Activated CD4-positive, alpha-beta T cell treated with anti-CD3 and anti-CD28 coated beads for 36 hours (primary cell): ENCODE results near the gene NEXN. TPM values are rescaled to one million over a fixed set of nuclear protein-coding genes. Genes with fewer than 3 reads are reported as not detected.

Experiments
- ATAC-seq: fragments of 200-7000 bp; cut with Tn5 transposase; one replicate; pipeline ENCODE4 v1.10.0; 2021; ENCODE audit warnings: mild to moderate bottlenecking, moderate library complexity
- CTCF ChIA-PET: fragments of 350-600 bp; sonication (Branson Sonifier 250); formaldehyde crosslinking; loops from one replicate; lab custom pipeline; 2021; ENCODE audit warnings: antibody characterized with exemption; lab: Charles Lee
- POLR2A ChIA-PET: fragments of 350-600 bp; sonication (Branson Sonifier 250); formaldehyde crosslinking; loops from one replicate; lab custom pipeline; 2021; ENCODE audit warnings: antibody characterized with exemption, inconsistent platforms; lab: Charles Lee
- DNase-seq: peaks from one replicate; pipeline ENCODE4 v3.0.0-alpha.2; 2020
- H3K27ac Mint-ChIP-seq: one replicate; pipeline ENCODE4 v1.8.0; 2021; ENCODE audit warnings: mixed read lengths
- H3K27me3 Mint-ChIP-seq: one replicate; pipeline ENCODE4 v1.8.0; 2021; ENCODE audit warnings: mixed read lengths
- H3K36me3 Mint-ChIP-seq: one replicate; pipeline ENCODE4 v1.8.0; 2021; ENCODE audit warnings: low read depth, mixed read lengths
- H3K4me1 Mint-ChIP-seq: one replicate; pipeline ENCODE4 v1.8.0; 2021; ENCODE audit warnings: mixed read lengths
- H3K4me3 Mint-ChIP-seq: one replicate; pipeline ENCODE4 v1.8.0; 2021; ENCODE audit warnings: mild to moderate bottlenecking, moderate library complexity, mixed read lengths
- H3K9me3 Mint-ChIP-seq: one replicate; pipeline ENCODE4 v1.8.0; 2021; ENCODE audit warnings: low read depth, mixed read lengths
- intact Hi-C, 2 experiments: fragments of 100-400 bp; cut with DNase I in 1 of 2; cut with micrococcal nuclease in 1 of 2; formaldehyde crosslinking; loops; one replicate each; pipeline versions ENCODE4 v1.14.2 to v1.15.1; 2022 to 2024; cut with DNase I, micrococcal nuclease
- total RNA-seq, 2 experiments: library from RNA; stranded (reverse); gene quantifications; one replicate each; pipeline ENCODE4 v1.2.3, GENCODE V29; 2021

NEXN gene
- total RNA-seq = 1 to 10 TPM; 2.1 to 3.6 TPM

DNA sequence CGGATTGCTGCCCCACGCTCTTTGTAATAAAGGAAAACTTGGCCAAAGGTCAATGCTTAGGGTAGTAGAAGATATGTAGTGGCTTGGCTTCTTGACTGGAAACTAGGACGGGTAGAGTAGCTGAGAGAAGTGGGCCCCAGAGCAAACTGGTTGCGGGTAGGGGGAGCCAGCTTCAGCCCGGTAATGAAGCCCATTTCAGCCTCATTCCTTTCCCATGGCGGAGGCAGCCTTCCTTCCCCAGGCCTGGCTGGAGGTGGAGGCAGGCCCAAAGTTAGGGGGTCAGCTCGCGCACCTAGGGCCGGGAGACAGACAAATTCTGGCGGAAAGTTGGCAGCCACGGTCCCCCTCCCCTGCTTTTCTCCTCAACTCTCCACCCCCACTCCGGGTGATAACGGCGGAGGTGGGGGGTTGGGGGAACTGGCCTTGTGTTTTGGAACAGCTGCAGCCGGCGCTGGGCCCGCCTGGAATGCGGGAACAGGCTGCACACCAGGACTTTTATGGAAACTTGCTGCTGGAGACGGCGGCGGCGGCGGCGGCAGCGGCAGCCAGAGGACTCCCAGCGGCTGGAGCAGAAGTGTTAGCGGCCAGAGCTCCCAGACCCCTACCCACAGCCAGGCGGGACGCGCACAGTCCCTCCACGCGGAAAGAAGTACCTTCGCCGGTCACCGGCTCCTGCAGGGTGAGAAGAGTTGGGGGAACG lies at the start of gene NEXN:
Gene NEXN (plus strand): TSS at position 544 of the 700 bp plus-strand sequence. CDS start 27,483 bp downstream, outside the sequence.
- ATAC-seq = no peak
- Mint-ChIP-seq H3K4me1 (peaks cover 9% of the 10 kb centered on the region), H3K4me3 (peak within 1 kb of the TSS; percentile 59), H3K36me3 (peaks cover 8% of the 10 kb centered on the region), H3K27me3 (peaks cover 17% of the 10 kb centered on the region), H3K9me3 (no peaks in the 10 kb centered on the region), H3K27ac (no peak within 1 kb of the TSS)
- intact Hi-C loops = no loop called here
- ChIA-PET CTCF (interaction anchor here (0.8 to 1.6 kb wide), 4 partner anchors 12 to 173 kb away, joined by 3 read pairs; no protein-coding TSS in a partner anchor), POLR2A (no interaction called here)
- peak; percentile 8 for DNase-seq

DNA sequence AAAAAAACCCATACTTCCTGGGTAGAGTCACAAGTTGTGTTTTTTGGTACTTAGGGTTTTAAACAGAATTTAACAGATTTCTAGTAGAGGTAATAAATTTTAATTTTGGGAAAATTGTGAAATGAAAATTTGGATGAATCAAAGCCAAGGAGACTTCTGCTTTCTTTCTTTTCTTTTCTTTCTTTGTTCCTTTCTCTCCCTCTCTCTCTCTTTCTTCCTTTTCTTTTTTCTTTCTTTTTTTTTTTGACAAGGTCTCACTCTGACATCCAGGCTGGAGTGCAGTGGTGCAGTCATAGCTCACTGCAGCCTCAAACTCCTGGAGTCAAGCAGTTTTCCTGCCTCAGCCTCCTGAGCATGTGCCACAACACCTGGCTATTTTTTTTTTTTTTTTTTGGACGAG lies 46.9 kb upstream of the NEXN start:
- DNase-seq = no peak
- Mint-ChIP-seq H3K4me1 (peaks cover 3% of the 10 kb centered on the region), H3K27ac (no peak overlapping the region), H3K9me3 (no peaks in the 10 kb centered on the region), H3K4me3 (no peak overlapping the region), H3K27me3 (no peaks in the 10 kb centered on the region), H3K36me3 (peaks cover 17% of the 10 kb centered on the region)
- CTCF ChIA-PET = interaction anchor here (0.7 to 1.0 kb wide), 3 partner anchors 13 to 26 kb away, joined by 3 to 9 read pairs (median 5); no protein-coding TSS in a partner anchor
- ATAC-seq = no peak
- intact Hi-C loops = no loop called here
- POLR2A ChIA-PET = no interaction called here

DNA sequence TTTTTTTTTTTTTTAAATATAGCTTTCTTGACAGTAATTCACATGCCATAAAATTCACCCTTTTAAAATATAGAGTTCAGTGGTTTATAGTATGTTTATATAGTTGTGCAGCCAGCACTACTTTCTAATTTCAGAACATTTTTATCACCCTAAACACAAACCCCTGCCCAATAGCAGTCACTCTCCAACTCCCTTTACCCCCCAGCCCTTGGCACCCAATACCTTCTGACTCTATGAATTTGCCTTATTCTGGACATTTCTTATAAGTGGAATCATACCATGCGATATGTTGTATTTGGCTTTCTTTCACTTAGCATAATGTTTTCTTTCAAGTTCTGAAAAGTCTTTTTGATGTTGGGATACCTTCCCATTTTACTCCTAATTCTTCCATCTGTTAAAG lies 42.5 kb upstream of the NEXN start:
- H3K27ac Mint-ChIP-seq = no peak overlapping the region
- ChIA-PET POLR2A (no interaction called here), CTCF (interaction anchor here (0.5 to 0.7 kb wide), 2 partner anchors 26 to 39 kb away, joined by 3 read pairs; no protein-coding TSS in a partner anchor)
- DNase-seq = no peak
- H3K36me3 Mint-ChIP-seq = peaks cover 12% of the 10 kb centered on the region
- no peaks in the 10 kb centered on the region for H3K9me3 Mint-ChIP-seq
- no peak for ATAC-seq
- H3K4me3 Mint-ChIP-seq = no peak overlapping the region
- peaks cover 3% of the 10 kb centered on the region for H3K4me1 Mint-ChIP-seq
- H3K27me3 Mint-ChIP-seq = no peaks in the 10 kb centered on the region
- intact Hi-C loops = no loop called here

DNA sequence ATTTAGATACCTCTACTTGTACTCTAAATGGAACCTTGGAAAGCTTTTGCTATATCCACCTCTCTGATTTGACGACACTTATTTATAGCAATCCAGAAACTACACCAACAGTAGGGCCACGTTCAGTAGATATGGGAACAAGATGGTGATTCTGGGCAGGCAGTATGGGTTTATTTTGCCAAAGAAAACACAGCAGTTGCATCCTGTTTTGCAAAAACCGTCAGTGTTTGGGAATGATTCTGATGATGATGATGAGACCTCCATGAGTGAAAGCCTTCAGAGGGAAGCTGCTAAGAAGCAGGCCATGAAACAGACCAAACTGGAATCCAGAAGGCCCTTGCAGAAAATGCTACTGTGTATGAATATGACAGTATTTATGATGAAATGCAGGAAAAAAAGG lies 41.5 kb upstream of the NEXN start:
- CTCF ChIA-PET = interaction anchor here (0.6 kb wide), 1 partner anchor 119 kb away, joined by 3 read pairs; no protein-coding TSS in a partner anchor
- H3K36me3 Mint-ChIP-seq = peaks cover 14% of the 10 kb centered on the region
- DNase-seq = no peak
- H3K27ac Mint-ChIP-seq = no peak overlapping the region
- H3K4me1 Mint-ChIP-seq = peaks cover 3% of the 10 kb centered on the region
- POLR2A ChIA-PET = no interaction called here
- intact Hi-C loops = no loop called here
- H3K27me3 Mint-ChIP-seq = no peaks in the 10 kb centered on the region
- no peak for ATAC-seq
- no peak overlapping the region for H3K4me3 Mint-ChIP-seq
- H3K9me3 Mint-ChIP-seq = no peaks in the 10 kb centered on the region

DNA sequence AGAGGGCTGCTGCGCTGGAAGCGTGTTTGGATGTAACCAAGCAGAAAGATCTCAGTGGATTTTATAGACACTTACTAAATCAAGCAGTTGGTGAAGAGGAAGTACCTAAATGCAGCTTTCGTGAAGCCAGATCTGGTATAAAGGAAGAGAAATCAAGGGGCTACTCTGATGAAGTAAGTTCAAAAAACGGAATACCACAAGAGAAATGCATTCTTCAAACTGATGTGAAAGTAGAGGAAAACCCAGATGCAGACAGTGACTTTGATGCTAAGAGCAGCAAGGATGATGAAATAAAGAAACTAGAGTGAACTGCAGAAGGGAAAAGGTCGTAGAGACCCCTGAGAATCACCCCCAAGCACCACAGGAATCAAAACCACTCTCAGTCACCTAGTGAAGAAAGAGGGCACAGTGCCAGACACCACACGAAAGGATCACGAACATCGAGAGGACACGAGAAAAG lies 40.8 kb upstream of the NEXN start:
- no peaks in the 10 kb centered on the region for H3K9me3 Mint-ChIP-seq
- H3K27me3 Mint-ChIP-seq = no peaks in the 10 kb centered on the region
- CTCF ChIA-PET = no interaction called here
- POLR2A ChIA-PET = no interaction called here
- no peak overlapping the region for H3K27ac Mint-ChIP-seq
- intact Hi-C loops = no loop called here
- peaks cover 17% of the 10 kb centered on the region for H3K36me3 Mint-ChIP-seq
- no peak overlapping the region for H3K4me3 Mint-ChIP-seq
- peaks cover 3% of the 10 kb centered on the region for H3K4me1 Mint-ChIP-seq
- ATAC-seq (peak; percentile 26), DNase-seq (peak; percentile 29)

DNA sequence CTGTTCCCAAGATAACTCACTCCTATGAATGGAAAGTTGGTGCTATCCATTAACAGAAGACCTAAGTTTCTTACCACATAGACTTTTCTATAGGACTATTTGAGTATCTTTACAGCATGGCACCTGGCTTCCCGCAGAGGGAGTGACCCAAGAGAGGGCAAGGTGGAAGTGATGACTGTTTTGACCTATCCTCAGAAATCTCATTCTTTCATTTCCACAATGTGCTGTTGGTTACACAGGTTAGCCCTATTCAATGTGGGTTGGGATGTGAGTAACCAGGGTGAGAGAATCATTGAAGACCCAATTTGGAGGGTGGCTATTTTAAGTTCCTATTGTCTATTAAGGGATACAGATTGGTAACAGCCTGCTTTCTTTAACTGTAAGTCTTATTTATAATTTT lies 38.3 kb upstream of the NEXN start:
- Mint-ChIP-seq H3K4me3 (no peak overlapping the region), H3K36me3 (peaks cover 28% of the 10 kb centered on the region), H3K27me3 (no peaks in the 10 kb centered on the region), H3K9me3 (peaks cover 12% of the 10 kb centered on the region), H3K27ac (no peak overlapping the region), H3K4me1 (peaks cover 3% of the 10 kb centered on the region)
- no peak for DNase-seq
- ChIA-PET CTCF (no interaction called here), POLR2A (no interaction called here)
- intact Hi-C loops = no loop called here
- ATAC-seq = no peak

DNA sequence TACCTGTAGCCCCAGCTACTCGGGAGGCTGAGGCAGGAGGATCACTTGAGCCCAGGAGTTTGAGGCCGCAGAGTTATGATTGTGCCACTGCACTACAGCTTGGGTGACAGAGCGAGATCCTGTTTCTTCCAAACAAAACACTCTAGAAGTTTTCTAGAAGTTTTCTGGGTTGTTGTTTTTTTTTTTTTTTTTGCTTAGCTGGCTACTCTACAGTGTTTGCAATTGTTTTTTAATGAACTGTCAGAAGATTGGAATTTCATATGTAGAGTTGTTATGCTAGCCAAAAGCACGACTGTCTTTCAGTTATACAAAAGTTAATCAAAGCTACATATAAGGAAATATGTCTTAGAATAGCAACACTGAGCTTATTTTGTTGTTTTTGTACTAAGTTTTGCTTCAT lies 30.9 kb upstream of the NEXN start:
- ChIA-PET CTCF (interaction anchor here (0.9 to 1.2 kb wide), 3 partner anchors 11 to 30 kb away, joined by 3 read pairs; no protein-coding TSS in a partner anchor), POLR2A (no interaction called here)
- H3K9me3 Mint-ChIP-seq = peaks cover 23% of the 10 kb centered on the region
- H3K36me3 Mint-ChIP-seq = peaks cover 54% of the 10 kb centered on the region
- no peaks in the 10 kb centered on the region for H3K27me3 Mint-ChIP-seq
- intact Hi-C loops = no loop called here
- H3K4me3 Mint-ChIP-seq = no peak overlapping the region
- ATAC-seq = no peak
- no peak for DNase-seq
- H3K27ac Mint-ChIP-seq = no peak overlapping the region
- peaks cover 2% of the 10 kb centered on the region for H3K4me1 Mint-ChIP-seq

DNA sequence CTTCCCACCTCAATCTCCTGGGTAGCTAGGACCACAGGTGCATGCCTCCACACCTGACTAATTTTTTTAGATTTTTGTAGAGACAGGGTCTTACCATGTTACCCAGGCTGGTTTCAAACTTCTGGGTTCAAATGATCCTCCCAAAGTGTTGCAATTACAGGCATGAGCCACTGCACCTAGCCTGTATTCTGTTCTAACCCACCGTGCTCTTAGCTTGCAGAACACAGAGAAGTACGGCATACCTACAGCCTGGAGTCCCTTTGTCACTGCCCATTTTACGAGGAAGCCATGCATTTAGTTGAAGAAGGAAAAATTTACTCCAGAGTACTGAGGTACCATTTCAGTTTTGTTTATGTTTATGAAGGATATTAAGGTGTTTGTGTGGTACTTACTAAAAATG lies 29.7 kb upstream of the NEXN start:
- H3K4me1 Mint-ChIP-seq = peaks cover 2% of the 10 kb centered on the region
- H3K9me3 Mint-ChIP-seq = peaks cover 23% of the 10 kb centered on the region
- ChIA-PET CTCF (no interaction called here), POLR2A (interaction anchor here (0.8 to 1.0 kb wide), 2 partner anchors 20 to 37 kb away, joined by 3 to 4 read pairs; no protein-coding TSS in a partner anchor)
- H3K27ac Mint-ChIP-seq = no peak overlapping the region
- DNase-seq (no peak), ATAC-seq (no peak)
- intact Hi-C loops = no loop called here
- no peak overlapping the region for H3K4me3 Mint-ChIP-seq
- H3K27me3 Mint-ChIP-seq = no peaks in the 10 kb centered on the region
- peaks cover 54% of the 10 kb centered on the region for H3K36me3 Mint-ChIP-seq

DNA sequence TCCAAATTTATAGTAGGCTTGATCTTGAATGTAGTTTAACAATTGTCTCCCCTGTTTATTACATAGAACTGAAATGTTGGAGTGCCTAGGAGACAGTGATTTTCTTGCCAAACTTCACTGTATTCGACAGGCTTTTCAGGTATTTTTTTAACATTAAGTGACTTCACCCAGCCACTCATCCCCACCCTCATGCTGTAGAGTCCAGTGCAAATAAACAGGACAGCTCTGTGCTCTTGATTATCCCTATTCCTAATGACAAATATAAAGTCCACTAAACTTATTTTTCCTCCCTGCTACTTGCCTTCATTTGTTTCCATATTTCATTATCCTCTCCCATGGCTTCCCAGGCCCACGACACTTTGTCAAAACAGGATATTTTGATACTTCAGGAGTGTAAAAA lies 29.2 kb upstream of the NEXN start:
- Mint-ChIP-seq H3K27me3 (no peaks in the 10 kb centered on the region), H3K36me3 (peaks cover 48% of the 10 kb centered on the region), H3K27ac (no peak overlapping the region), H3K9me3 (peaks cover 18% of the 10 kb centered on the region), H3K4me3 (no peak overlapping the region), H3K4me1 (peaks cover 2% of the 10 kb centered on the region)
- CTCF ChIA-PET = no interaction called here
- ATAC-seq = no peak
- no peak for DNase-seq
- intact Hi-C loops = no loop called here
- POLR2A ChIA-PET = no interaction called here

DNA sequence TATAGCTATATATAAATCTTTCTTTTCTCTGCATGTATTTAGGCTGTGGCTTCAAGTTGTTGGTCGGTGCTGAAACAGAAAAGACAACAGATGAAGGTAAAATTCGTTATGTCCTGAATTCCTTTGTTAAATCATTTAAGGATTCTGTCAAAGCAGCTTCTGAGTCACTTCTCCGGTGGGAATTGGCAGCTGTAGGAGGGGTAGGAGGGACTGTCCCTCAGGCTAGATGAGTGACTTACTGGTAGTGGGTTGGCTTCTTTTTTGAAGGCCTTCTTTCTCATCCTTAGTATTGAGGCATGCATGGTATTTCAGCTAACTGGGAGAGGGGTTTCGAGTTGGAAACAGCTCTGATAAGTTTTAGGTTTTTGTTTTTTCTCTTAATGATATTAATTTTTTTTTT lies 22.1 kb upstream of the NEXN start:
- ChIA-PET POLR2A (interaction anchor here (0.7 kb wide), 1 partner anchor 241 kb away, joined by 3 read pairs; no protein-coding TSS in a partner anchor), CTCF (interaction anchor here (1.0 kb wide), 1 partner anchor 239 kb away, joined by 3 read pairs; no protein-coding TSS in a partner anchor)
- intact Hi-C loops = no loop called here
- H3K27me3 Mint-ChIP-seq = no peaks in the 10 kb centered on the region
- no peak overlapping the region for H3K27ac Mint-ChIP-seq
- ATAC-seq (no peak), DNase-seq (no peak)
- no peak overlapping the region for H3K4me3 Mint-ChIP-seq
- no peaks in the 10 kb centered on the region for H3K9me3 Mint-ChIP-seq
- peaks cover 35% of the 10 kb centered on the region for H3K36me3 Mint-ChIP-seq
- no peaks in the 10 kb centered on the region for H3K4me1 Mint-ChIP-seq

DNA sequence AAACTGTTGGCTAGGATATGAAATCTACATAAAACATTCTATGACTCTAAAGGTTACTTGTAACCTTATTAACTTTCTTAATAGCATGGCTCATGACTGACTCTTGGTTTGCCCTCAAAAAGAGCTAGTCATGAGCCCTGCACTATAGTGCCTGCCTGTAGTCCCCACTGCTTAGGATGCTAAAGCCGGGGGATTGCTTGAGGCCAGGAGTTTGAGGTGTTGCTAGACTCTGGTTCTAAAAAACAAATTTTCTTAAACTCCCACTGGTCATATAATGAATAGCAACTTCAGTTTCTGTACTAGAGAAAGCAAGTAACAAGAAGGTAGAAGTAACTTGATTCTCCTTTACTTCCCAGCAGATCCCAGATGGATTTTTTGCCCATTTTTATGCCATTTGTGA lies 15.8 kb upstream of the NEXN start:
- no peak overlapping the region for H3K27ac Mint-ChIP-seq
- ATAC-seq = no peak
- DNase-seq = no peak
- intact Hi-C loops = no loop called here
- ChIA-PET CTCF (no interaction called here), POLR2A (no interaction called here)
- no peaks in the 10 kb centered on the region for H3K27me3 Mint-ChIP-seq
- no peaks in the 10 kb centered on the region for H3K4me1 Mint-ChIP-seq
- no peak overlapping the region for H3K4me3 Mint-ChIP-seq
- peaks cover 14% of the 10 kb centered on the region for H3K36me3 Mint-ChIP-seq
- no peaks in the 10 kb centered on the region for H3K9me3 Mint-ChIP-seq

DNA sequence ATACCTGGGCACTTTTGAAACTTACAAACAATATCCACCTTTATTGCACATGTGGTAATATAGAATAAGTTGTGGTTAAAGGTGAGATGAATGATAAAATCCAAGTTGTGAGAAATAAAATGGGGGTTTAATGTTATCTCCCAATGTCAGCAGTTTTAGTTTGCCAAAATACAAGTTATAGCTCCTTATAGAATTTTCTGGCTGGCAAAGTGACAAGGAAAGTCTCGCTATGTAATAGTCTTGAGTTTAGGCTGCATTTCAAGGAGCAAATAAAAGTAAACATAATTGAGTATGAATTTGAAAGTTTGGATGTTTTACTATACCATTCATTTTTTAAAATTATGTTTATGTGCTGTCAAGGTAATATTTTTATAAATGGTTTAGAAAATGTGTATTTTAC lies 15.0 kb upstream of the NEXN start:
- H3K27me3 Mint-ChIP-seq = no peaks in the 10 kb centered on the region
- DNase-seq (no peak), ATAC-seq (no peak)
- ChIA-PET POLR2A (no interaction called here), CTCF (no interaction called here)
- no peak overlapping the region for H3K4me3 Mint-ChIP-seq
- no peak overlapping the region for H3K27ac Mint-ChIP-seq
- H3K36me3 Mint-ChIP-seq = peaks cover 9% of the 10 kb centered on the region
- no peaks in the 10 kb centered on the region for H3K9me3 Mint-ChIP-seq
- intact Hi-C loops = no loop called here
- no peaks in the 10 kb centered on the region for H3K4me1 Mint-ChIP-seq
